ENCODE results near the gene SP7.
"Not testable (repeated sequence)": the region's sequence is repeated elsewhere in the genome, so short reads cannot be mapped to it uniquely, and the experiment has no call there.

Gene SP7

DNA sequence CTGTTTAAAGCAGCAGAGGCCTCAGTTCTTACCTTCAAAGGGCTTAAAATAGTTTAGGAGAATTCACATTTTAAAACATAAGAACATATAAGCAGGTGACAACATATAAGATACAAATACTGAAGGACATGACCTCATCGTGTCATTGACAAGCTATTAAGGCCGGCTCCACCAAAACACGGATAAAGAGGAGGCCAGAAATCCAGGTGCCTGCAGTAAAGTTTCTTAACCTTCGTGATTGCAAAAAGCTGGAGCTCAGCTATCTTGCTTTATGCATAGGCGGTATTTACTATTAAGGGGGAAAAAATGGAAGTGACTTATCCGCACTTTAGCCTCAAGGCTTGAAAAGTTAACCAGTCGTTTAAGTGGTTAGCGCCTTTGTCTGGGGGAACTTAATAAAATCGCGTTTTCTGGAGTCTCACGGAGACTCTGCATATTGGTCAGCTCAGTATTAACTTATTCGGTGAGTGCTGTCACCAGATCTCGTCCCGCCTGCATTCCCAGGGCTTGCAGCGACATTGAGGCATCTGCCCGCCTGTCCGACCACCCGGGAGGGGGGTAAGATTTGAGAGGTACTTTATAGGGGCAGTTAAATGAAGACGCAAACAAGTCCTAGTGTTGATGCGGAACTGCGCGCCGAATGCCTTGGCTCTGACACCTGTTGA lies 42.7 kb upstream of the SP7 start:
- H3K27ac ChIP-seq: peak overlapping the region; percentile 91
- no peak for TF ChIP-seq CTCF (conservative IDR thresholded peaks at IDR 0.05)
- TF ChIP-seq ZFX (IDR thresholded peaks at IDR 0.05): no peak

DNA sequence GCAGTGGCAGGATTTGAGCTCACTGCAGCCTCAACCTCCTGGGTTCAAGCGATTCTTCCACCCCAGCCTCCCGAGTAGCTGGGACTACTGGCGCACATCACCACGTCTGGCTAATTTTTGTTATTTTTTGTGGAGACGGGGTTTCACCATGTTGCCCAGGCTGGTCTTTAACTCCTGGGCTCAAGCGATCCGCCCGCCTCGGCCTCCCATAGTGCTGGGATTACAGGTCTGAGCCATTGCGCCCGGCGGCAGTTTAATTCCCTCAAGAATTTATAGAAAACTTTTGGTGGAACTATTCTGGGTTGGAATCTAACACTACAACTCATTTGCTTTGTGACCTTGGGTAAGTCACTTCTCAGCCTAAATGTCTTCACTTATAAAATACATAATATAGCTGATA lies 42.1 kb upstream of the SP7 start:
- H3K27ac ChIP-seq: peak overlapping the region; percentile 91
- no peak for TF ChIP-seq CTCF (conservative IDR thresholded peaks at IDR 0.05)
- TF ChIP-seq ZFX (IDR thresholded peaks at IDR 0.05): no peak

GRCh38 chr12:53376747-53377146 lies 40.6 kb upstream of the SP7 start:
- H3K27ac ChIP-seq: no peak overlapping the region
- TF ChIP-seq ZFX (IDR thresholded peaks at IDR 0.05) (no peak), CTCF (conservative IDR thresholded peaks at IDR 0.05) (no peak)

DNA sequence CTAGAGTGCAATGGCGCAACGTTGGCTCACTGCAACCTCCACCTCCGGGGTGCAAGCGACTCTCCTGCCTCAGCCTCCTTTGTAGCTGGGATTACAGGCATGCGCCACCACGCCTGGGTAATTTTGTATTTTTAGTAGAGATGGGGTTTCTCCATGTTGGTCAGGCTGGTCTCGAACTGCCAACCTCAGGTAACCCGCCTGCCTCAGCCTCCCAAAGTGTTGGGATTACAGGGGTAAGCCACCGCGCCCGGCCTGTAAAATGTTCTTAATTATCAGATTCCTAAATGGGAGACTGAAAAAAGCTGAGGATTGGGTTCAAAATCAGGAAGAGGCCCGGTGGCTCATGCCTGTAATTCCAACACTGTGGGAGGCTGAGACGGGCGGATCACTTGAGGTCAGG lies 38.1 kb upstream of the SP7 start:
- peak overlapping the region; percentile 7; the same call in 1 of the 2 replicates for H3K27ac ChIP-seq

GRCh38 chr12:53373554-53374133 lies 37.5 kb upstream of the SP7 start:
- peak overlapping the region; percentile 24 for H3K27ac ChIP-seq

DNA sequence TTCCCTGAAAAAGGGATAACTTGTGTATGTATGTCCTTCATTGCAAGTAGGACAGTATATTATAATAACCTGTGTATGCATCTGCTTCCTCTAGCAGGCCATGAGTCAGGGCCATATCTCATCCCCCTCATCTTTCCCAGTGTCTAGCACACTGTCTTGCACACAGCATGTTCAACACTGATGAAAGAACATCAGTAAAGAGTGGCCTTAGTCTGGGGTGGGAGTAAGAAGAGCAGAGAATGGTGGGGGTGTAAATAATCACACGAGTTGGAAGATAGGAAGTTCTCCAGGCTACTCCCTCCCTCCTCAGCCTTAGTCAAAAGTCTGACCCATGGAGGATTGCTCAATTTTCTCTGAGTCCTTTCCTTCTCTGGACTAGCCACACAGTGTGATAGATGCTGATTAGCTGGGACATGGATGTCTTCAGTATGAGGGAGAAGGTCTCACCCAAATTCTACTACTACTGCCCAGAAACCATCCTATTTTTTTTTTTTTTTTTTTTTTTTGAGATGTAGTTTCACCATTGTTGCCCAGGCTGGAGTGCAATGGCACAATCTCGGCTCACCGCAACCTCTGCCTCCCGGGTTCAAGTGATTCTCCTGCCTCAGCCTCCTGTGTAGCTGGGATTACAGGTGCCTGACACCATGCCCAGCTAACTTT lies 29.2 kb upstream of the SP7 start:
- H3K27ac ChIP-seq: no peak overlapping the region
- TF ChIP-seq CTCF (conservative IDR thresholded peaks at IDR 0.05) (no peak), ZFX (IDR thresholded peaks at IDR 0.05) (no peak)

DNA sequence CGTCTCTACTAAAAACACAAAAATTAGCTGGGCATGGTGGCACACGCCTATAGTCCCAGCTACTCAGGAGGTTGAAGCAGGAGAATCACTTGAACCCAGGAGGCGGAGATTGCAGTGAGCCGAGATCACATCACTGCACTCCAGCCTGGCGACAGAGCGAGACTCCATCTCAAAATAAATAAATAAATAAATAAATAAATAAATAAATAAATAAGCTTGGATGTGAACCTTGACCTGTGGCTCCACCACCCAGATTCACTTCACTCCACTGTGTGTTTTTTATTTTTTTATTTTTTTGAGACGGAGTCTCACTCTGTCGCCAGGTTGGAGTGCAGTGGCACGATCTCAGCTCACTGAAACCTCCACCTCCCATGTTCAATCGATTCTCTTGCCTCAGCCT lies 25.5 kb upstream of the SP7 start:
- H3K27ac ChIP-seq: not testable (repeated sequence)

GRCh38 chr12:53358836-53359419 lies 22.8 kb upstream of the SP7 start:
- TF ChIP-seq CTCF (conservative IDR thresholded peaks at IDR 0.05): no peak
- no peak for TF ChIP-seq ZFX (IDR thresholded peaks at IDR 0.05)
- no peak overlapping the region for H3K27ac ChIP-seq

- no peak for TF ChIP-seq ZFX (IDR thresholded peaks at IDR 0.05)
- TF ChIP-seq CTCF (conservative IDR thresholded peaks at IDR 0.05): no peak
- no peak overlapping the region for H3K27ac ChIP-seq
These were observed 19.0 kb upstream of the SP7 start for GRCh38 chr12:53355121-53355520.
